Hepatocyte (in vitro differentiated cells): ENCODE data around the gene ANKRD44. TPM values are rescaled to one million over a fixed set of nuclear protein-coding genes. Genes with fewer than 3 reads are reported as not detected.
"Not testable (repeated sequence)": the region's sequence is repeated elsewhere in the genome, so short reads cannot be mapped to it uniquely, and the experiment has no call there.

Experiments used
- DNase-seq: peaks from one replicate; pipeline ENCODE4 v3.0.0-alpha.2; 2016; ENCODE audit warnings: low spot score
- H2AFZ ChIP-seq: fragments of 200-600 bp; sonication (generic); 2 replicates; pipeline ENCODE4 v1.6.0; 2016; ENCODE audit warnings: antibody characterized with exemption, mild to moderate bottlenecking
- H3K27ac ChIP-seq: fragments of 200-600 bp; sonication (generic); 2 replicates; pipeline ENCODE4 v1.5.1; 2016; ENCODE audit warnings: mild to moderate bottlenecking
- H3K27me3 ChIP-seq: fragments of 200-600 bp; sonication (generic); 2 replicates; pipeline ENCODE4 v1.6.1; 2016
- H3K36me3 ChIP-seq: fragments of 200-600 bp; sonication (generic); replicated peaks from 2 replicates; pipeline ENCODE4 v1.5.1; 2016; ENCODE audit warnings: low read depth; ENCODE audit not compliant: insufficient read depth
- H3K4me1 ChIP-seq: fragments of 200-600 bp; sonication (generic); 2 replicates; pipeline ENCODE4 v1.5.1; 2016; ENCODE audit warnings: mild to moderate bottlenecking, moderate library complexity; ENCODE audit not compliant: insufficient read depth
- H3K4me2 ChIP-seq: fragments of 200-600 bp; sonication (generic); 2 replicates; pipeline ENCODE4 v1.6.0; 2016
- H3K4me3 ChIP-seq: fragments of 200-600 bp; sonication (generic); 2 replicates; pipeline ENCODE4 v1.5.1; 2016; ENCODE audit warnings: mild to moderate bottlenecking
- H3K79me2 ChIP-seq: fragments of 200-600 bp; sonication (generic); 2 replicates; pipeline ENCODE4 v1.6.0; 2017; ENCODE audit warnings: mild to moderate bottlenecking
- H3K9me2 ChIP-seq: fragments of 200-600 bp; sonication (generic); replicated peaks from 2 replicates; pipeline ENCODE4 v1.6.0; 2017; ENCODE audit warnings: mild to moderate bottlenecking; ENCODE audit not compliant: insufficient read depth
- H3K9me3 ChIP-seq: fragments of 200-600 bp; sonication (generic); 2 replicates; pipeline ENCODE4 v1.5.1; 2016; ENCODE audit warnings: low read depth, mild to moderate bottlenecking
- H4K20me1 ChIP-seq: fragments of 200-600 bp; sonication (generic); 2 replicates; pipeline ENCODE4 v1.6.0; 2016; ENCODE audit warnings: mild to moderate bottlenecking; ENCODE audit not compliant: insufficient read depth, poor library complexity, severe bottlenecking
- CTCF ChIP-seq: fragments of 200-600 bp; sonication (generic); IDR thresholded peaks from 2 replicates; pipeline ENCODE4 v1.5.1; 2016; ENCODE audit warnings: antibody characterized with exemption, mild to moderate bottlenecking; ENCODE audit not compliant: poor library complexity
- EZH2 ChIP-seq: fragments of 200-600 bp; sonication (generic); IDR thresholded peaks from 2 replicates; pipeline ENCODE4 v1.6.1; 2016; ENCODE audit warnings: antibody characterized with exemption, mild to moderate bottlenecking, borderline replicate concordance
- EZH2phosphoT487 ChIP-seq: fragments of 200-600 bp; sonication (generic); IDR thresholded peaks from one replicate; pipeline ENCODE4 v1.6.1; 2018; ENCODE audit warnings: antibody characterized with exemption, mild to moderate bottlenecking, low read depth, moderate library complexity; ENCODE audit not compliant: unreplicated experiment, severe bottlenecking
- WGBS: methylation state at CpG from one replicate; pipeline ENCODE4 v1.1.6; 2016; ENCODE audit warnings: low lambda C conversion rate; ENCODE audit errors: missing lambda C conversion rate; 5-methylcytosine and 5-hydroxymethylcytosine counted together
- polyA plus RNA-seq: library from polyadenylated mRNA; unstranded; fragments of >200 nt; fragmentation: Nextera tagmentation; extraction: Ambion mirVana; gene quantifications from 2 replicates; pipeline ENCODE4 v1.2.1, GENCODE V29; 2016
- total RNA-seq: library from RNA; depleted of rRNA; stranded (reverse); fragments of >200 nt; gene quantifications from 2 replicates; pipeline ENCODE4 v1.2.3, GENCODE V29; 2014

The ANKRD44 gene
- total and polyA plus RNA-seq, 2 experiments from 2014 or later = 5.9 to 9.1 TPM

GRCh38 chr2:197071213-197071612 is 239.4 kb downstream of the ANKRD44 start:
- H3K79me2 ChIP-seq = no peaks in the 10 kb centered on the region
- no peaks in the 10 kb centered on the region for H3K4me1 ChIP-seq
- no peaks in the 10 kb centered on the region for H4K20me1 ChIP-seq
- no peaks in the 10 kb centered on the region for H3K9me2 ChIP-seq
- no peak overlapping the region for H3K4me3 ChIP-seq
- no peak overlapping the region for H2AFZ ChIP-seq
- no peaks in the 10 kb centered on the region for H3K36me3 ChIP-seq
- no peak for DNase-seq
- H3K9me3 ChIP-seq = no peaks in the 10 kb centered on the region
- WGBS = 90% methylated on average over 1 of the region's 1 CpG
- H3K27me3 ChIP-seq = no peaks in the 10 kb centered on the region
- no peak for TF ChIP-seq EZH2
- no peak for TF ChIP-seq EZH2phosphoT487
- TF ChIP-seq CTCF = no peak
- H3K4me2 ChIP-seq = no peak overlapping the region
- no peak overlapping the region for H3K27ac ChIP-seq

GRCh38 chr2:197069958-197070357 is 240.6 kb downstream of the ANKRD44 start:
- H3K9me2 ChIP-seq = no peaks in the 10 kb centered on the region
- no peaks in the 10 kb centered on the region for H3K27me3 ChIP-seq
- TF ChIP-seq CTCF (no peak), EZH2phosphoT487 (no peak), EZH2 (no peak)
- H3K9me3 ChIP-seq = no peaks in the 10 kb centered on the region
- 72% methylated on average over 2 of the region's 2 CpGs for WGBS
- H3K36me3 ChIP-seq = no peaks in the 10 kb centered on the region
- no peaks in the 10 kb centered on the region for H4K20me1 ChIP-seq
- H3K4me3 ChIP-seq = no peak overlapping the region
- H3K4me2 ChIP-seq = no peak overlapping the region
- H3K4me1 ChIP-seq = no peaks in the 10 kb centered on the region
- H3K27ac ChIP-seq = no peak overlapping the region
- no peak for DNase-seq
- H2AFZ ChIP-seq = no peak overlapping the region
- no peaks in the 10 kb centered on the region for H3K79me2 ChIP-seq

GRCh38 chr2:197062574-197062973 is 248.0 kb downstream of the ANKRD44 start:
- not testable (repeated sequence) for H3K4me2 ChIP-seq, H3K36me3 ChIP-seq, H3K4me3 ChIP-seq, H3K79me2 ChIP-seq, DNase-seq, H3K9me2 ChIP-seq, H3K27me3 ChIP-seq, H3K27ac ChIP-seq, H4K20me1 ChIP-seq, H3K4me1 ChIP-seq, H3K9me3 ChIP-seq, H2AFZ ChIP-seq
- 80% methylated on average over 3 of the region's 3 CpGs for WGBS

- H3K27me3 ChIP-seq = no peaks in the 10 kb centered on the region
- no peak overlapping the region for H3K4me3 ChIP-seq
- WGBS = 76% methylated on average over 1 of the region's 1 CpG
- H3K27ac ChIP-seq = no peak overlapping the region
- no peak overlapping the region for H3K4me2 ChIP-seq
- H3K9me3 ChIP-seq = peaks cover 9% of the 10 kb centered on the region
- H3K4me1 ChIP-seq = no peaks in the 10 kb centered on the region
- no peak for DNase-seq
- no peak overlapping the region for H2AFZ ChIP-seq
- TF ChIP-seq CTCF = no peak
- TF ChIP-seq EZH2phosphoT487 = no peak
- TF ChIP-seq EZH2 = no peak
- H3K36me3 ChIP-seq = no peaks in the 10 kb centered on the region
- H4K20me1 ChIP-seq = no peaks in the 10 kb centered on the region
- H3K9me2 ChIP-seq = no peaks in the 10 kb centered on the region
- H3K79me2 ChIP-seq = no peaks in the 10 kb centered on the region
These were observed 251.1 kb downstream of the ANKRD44 start for GRCh38 chr2:197059477-197059876.
